ENCODE results near the gene ZNF324.

- TF ChIP-seq EZH2 (IDR thresholded peaks at IDR 0.05; ENCODE audit: insufficient read depth, poor library complexity, severe bottlenecking) (no peak), EZH2phosphoT487 (IDR thresholded peaks at IDR 0.05; ENCODE audit: insufficient read depth, low read depth) (no peak)
Measured at GRCh38 chr19:58514564-58515022, 47.7 kb downstream of the ZNF324 start.
